GM12874 (cell line): ENCODE measurements around the gene THOC6.

Source experiments
- TF ChIP-seq, protein P1 (sequence below): IDR thresholded peaks from 2 replicates; pipeline ENCODE4 v1.5.1; 2011; ENCODE audit warnings: low read depth, mild to moderate bottlenecking, control low read depth, low read length, moderate library complexity; ENCODE audit not compliant: insufficient read depth

The THOC6 gene

DNA sequence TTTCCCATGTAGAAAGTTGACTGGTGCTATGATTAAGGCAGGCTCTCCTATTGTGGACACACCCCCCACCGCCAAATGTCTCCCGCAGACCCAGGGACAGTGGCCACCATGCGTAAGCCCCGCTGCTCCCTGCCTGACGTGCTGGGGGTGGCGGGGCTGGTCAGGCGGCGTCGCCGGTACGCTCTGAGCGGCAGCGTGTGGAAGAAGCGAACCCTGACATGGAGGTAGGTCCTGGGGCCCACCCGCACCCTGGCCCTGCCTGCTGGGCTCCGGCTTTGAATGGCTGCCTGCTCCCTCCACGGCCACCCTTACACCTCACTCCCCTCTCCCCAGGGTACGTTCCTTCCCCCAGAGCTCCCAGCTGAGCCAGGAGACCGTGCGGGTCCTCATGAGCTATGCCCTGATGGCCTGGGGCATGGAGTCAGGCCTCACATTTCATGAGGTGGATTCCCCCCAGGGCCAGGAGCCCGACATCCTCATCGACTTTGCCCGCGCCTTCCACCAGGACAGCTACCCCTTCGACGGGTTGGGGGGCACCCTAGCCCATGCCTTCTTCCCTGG, 26.2 kb downstream of the THOC6 start:
- TF ChIP-seq, protein P1, sequence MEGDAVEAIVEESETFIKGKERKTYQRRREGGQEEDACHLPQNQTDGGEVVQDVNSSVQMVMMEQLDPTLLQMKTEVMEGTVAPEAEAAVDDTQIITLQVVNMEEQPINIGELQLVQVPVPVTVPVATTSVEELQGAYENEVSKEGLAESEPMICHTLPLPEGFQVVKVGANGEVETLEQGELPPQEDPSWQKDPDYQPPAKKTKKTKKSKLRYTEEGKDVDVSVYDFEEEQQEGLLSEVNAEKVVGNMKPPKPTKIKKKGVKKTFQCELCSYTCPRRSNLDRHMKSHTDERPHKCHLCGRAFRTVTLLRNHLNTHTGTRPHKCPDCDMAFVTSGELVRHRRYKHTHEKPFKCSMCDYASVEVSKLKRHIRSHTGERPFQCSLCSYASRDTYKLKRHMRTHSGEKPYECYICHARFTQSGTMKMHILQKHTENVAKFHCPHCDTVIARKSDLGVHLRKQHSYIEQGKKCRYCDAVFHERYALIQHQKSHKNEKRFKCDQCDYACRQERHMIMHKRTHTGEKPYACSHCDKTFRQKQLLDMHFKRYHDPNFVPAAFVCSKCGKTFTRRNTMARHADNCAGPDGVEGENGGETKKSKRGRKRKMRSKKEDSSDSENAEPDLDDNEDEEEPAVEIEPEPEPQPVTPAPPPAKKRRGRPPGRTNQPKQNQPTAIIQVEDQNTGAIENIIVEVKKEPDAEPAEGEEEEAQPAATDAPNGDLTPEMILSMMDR, result no peak

DNA sequence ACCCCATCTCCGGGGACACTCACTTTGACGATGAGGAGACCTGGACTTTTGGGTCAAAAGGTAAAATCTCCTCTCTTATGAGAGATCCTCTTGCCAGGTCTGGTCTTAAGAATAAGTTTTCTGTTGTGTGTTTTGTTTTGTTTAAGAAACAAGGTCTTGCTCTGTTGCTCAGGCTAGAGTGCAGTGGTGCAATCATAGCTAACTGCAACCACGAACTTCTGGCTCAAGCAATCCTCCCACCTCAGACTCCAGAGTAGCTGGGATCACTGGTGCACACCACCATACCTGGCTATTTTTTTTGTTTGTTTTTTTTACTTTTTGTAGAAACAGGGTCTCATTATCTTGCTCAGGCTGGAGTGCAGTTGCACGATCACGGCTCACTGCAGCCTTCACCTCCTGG, 26.7 kb downstream of the THOC6 start:
- TF ChIP-seq, protein P1, result no peak

DNA sequence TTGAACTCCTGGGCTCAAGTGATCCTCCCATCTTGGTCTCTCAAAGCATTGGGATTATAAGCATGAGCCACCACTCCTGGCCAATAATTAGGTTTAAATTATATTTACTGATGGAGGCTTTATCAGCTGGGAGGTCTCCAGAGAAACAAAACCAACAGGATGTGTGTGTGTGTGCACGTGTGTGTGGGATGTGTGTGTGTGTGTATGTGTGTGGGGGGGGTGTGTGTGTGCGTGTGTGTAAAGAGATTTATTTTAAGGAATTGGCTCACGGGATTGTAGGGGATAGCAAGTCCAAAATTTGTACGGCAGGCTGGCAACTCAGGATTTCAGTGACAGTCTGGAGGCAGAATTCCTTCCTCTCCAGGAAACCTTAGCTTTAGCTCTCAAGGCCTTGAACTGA, 27.2 kb downstream of the THOC6 start:
- TF ChIP-seq, protein P1, result no peak

DNA sequence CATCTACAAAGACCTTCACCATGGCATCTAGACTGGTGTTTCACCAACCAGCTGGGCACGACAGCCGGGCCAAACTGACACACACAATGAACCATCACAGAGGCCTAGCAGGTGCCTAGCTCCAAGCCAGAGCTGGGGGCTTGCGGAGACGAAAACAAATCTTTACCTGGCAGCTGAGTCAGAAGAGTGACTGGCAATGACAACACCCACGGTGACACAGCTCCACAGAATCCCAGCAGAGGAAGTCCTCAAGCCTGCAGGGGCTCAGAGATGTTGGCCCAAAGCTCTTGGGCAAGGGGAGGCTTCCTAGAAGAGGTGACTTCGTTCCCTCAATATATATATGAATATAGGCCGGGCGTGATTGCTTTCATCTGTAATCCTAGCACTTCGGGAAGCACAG, 27.7 kb downstream of the THOC6 start:
- TF ChIP-seq, protein P1, result no peak

DNA sequence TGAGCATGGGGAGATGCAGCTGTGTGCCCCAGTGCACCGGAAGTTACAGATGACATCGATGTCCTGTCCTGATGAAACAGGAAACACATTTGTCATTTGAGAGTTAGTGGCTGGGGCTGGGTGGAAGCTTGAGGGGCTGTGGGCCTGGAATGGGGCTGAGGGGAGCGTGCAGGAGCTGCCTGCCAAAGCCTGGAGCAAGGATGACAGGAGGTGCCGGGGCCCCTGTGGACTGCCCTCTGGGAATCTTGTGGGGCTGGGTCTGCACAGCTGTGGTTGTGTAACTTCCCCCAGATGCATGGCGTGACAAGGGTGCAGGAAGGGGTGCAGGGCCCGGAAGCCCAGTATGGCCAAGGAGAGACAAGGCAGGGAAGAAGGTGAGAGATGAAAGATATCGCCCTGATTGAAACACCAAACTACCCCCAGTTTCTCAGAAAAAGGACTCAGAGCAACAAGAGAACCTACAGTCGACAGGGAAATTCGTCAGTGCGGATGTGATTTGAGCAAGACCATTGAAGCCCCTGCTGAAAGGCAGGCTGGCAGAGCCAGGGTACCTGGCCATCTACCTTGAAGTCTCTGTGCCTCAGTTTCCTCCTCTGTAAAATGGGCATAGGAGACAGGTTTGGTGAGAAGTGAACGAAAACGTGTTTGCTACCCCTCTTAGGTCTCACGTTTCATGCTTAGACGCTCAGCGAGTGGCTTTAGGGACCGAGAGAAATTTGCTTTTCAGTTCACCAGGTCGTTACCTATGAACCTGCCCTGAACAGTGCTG, 31.3 kb downstream of the THOC6 start:
- TF ChIP-seq, protein P1, result no peak

DNA sequence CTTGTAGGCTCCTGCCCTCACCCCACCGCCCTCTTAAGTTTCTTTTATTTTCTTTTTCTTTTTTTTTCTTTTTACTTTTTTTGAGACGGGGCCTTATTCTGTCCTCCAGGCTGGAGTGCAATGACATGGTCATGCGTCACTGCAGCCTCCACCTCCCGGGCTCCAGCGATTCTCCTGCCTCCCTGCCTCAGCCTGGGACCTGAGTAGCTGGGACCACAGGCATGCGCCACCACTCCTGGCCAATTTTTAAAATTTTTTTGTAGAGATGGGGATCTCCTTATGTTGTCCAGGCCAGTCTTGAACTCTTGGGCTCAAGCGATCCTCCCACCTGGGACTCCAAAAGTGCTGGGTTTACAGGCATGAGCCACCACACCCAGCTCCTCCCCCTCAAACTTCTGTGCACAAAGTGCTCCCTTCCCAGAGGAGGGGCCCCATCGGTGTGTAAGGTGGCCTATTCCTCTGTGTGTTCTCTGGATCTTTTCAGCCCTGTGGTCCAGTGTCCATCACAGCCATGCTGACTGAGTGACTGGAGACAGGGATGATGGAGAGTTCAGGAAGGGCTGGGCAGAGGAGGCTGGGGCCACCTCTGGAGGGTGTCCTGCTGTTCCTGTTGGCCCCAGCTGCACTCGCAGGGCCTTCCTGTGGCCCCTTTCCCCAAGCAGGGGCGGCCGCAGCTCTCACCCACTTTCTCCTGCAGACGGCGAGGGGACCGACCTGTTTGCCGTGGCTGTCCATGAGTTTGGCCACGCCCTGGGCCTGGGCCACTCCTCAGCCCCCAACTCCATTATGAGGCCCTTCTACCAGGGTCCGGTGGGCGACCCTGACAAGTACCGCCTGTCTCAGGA, 32.7 kb downstream of the THOC6 start:
- TF ChIP-seq, protein P1, result no peak

DNA sequence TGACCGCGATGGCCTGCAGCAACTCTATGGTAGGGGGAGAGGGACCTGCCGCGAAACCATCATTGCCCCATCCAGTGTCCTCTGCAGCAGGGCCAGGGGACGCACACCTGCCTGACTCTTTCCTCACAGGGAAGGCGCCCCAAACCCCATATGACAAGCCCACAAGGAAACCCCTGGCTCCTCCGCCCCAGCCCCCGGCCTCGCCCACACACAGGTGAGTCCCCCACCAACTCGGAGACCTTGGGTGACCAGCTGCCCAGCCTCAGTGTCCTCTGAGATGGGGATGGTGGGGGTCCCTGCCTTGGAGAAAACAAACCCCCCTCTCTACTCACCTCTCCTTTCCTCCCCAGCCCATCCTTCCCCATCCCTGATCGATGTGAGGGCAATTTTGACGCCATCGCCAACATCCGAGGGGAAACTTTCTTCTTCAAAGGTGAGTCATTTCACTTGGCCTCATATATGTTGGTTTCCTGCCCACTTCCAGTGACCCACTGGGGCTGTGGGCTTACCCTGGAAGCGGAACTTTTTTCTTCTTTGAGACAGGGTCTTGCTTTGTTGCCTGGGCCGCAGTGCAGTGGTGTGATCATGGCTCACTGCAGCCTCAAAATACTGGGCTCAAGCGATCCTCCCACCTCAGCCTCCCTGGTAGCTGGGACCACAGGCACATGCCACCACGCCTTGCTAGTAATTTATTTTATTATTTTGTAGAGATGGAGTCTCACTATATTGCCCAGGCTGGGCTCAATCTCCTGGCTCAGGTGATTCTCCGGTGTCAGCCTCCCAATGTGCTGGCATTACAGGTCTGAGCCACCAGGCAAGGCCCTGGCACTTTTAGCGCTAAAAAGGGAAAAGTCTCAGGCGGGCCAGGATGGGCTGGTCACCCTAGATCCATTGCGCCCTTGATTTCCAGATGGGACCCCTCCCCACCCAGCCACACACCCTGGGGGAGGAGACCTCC, 33.6 kb downstream of the THOC6 start:
- TF ChIP-seq, protein P1, result no peak
